ENCODE results near the gene CHRNB2.

GRCh38 chr1:154590756-154591155 is 23.2 kb downstream of the CHRNB2 start:
- TF ChIP-seq RCOR1 (IDR thresholded peaks at IDR 0.05; ENCODE audit: insufficient replicate concordance, low read length): no peak
- no peak for TF ChIP-seq CTCF (conservative IDR thresholded peaks at IDR 0.05; ENCODE audit: low read depth, low read length)
- TF ChIP-seq RAD21 (IDR thresholded peaks at IDR 0.05; ENCODE audit: low read length): no peak
- TF ChIP-seq POLR2A (IDR thresholded peaks at IDR 0.05; ENCODE audit: low read depth, low read length): no peak
- no peak for TF ChIP-seq CHD1 (IDR thresholded peaks at IDR 0.05; ENCODE audit: low read depth, low read length)
- no peak for TF ChIP-seq CEBPB (IDR thresholded peaks at IDR 0.05; ENCODE audit: low read depth, low read length)
- TF ChIP-seq MAFK (IDR thresholded peaks at IDR 0.05; ENCODE audit: low read depth, low read length): no peak
- no peak for TF ChIP-seq FOS (IDR thresholded peaks at IDR 0.05; ENCODE audit: low read depth, low read length)
